Neuronal stem cell (in vitro differentiated cells): ENCODE measurements around the gene CCT8.

Experiments
- DNase-seq: peaks from one replicate; pipeline ENCODE4 v3.0.0-alpha.2; 2013; ENCODE audit warnings: low spot score
- H2AFZ ChIP-seq: one replicate; pipeline ENCODE4 v1.6.1; 2013; ENCODE audit warnings: mild to moderate bottlenecking, low read length, inconsistent platforms
- H2AK5ac ChIP-seq: 2 replicates; pipeline ENCODE4 v1.6.1; 2013; ENCODE audit warnings: low read depth, mild to moderate bottlenecking, inconsistent platforms, low read length, moderate library complexity, mixed read lengths
- H2BK120ac ChIP-seq: 2 replicates; pipeline ENCODE4 v1.6.1; 2013; ENCODE audit warnings: low read depth, mild to moderate bottlenecking, inconsistent platforms, low read length, moderate library complexity, mixed read lengths
- H2BK12ac ChIP-seq: one replicate; pipeline ENCODE4 v1.6.1; 2013; ENCODE audit warnings: low read length, inconsistent platforms
- H2BK15ac ChIP-seq: 2 replicates; pipeline ENCODE4 v1.6.1; 2013; ENCODE audit warnings: mild to moderate bottlenecking, low read length, inconsistent platforms, mixed read lengths
- H2BK5ac ChIP-seq: one replicate; pipeline ENCODE4 v1.6.1; 2013; ENCODE audit warnings: inconsistent platforms, mild to moderate bottlenecking, low read length, moderate library complexity
- H3K14ac ChIP-seq: one replicate; pipeline ENCODE4 v1.6.1; 2013; ENCODE audit warnings: low read length, inconsistent platforms
- H3K18ac ChIP-seq: 2 replicates; pipeline ENCODE4 v1.6.1; 2013; ENCODE audit warnings: low read length, inconsistent platforms
- H3K23ac ChIP-seq: 2 replicates; pipeline ENCODE4 v1.6.1; 2013; ENCODE audit warnings: low read depth, mild to moderate bottlenecking, mixed read lengths, low read length, inconsistent platforms; ENCODE audit not compliant: poor library complexity
- H3K27ac ChIP-seq: replicated peaks from 3 replicates; pipeline ENCODE4 v1.5.1; 2013; ENCODE audit warnings: low read length, inconsistent platforms
- H3K27me3 ChIP-seq, 3 experiments: 2 replicates each; pipeline ENCODE4 v1.6.1; 2013; ENCODE audit warnings: low read length in 3 of 3, mild to moderate bottlenecking in 2 of 3, inconsistent platforms in 1 of 3, low read depth in 1 of 3, mixed read lengths in 1 of 3, moderate library complexity in 1 of 3; ENCODE audit not compliant: control insufficient read depth in 3 of 3, insufficient read depth in 3 of 3
- H3K36me3 ChIP-seq, 2 donors: replicated peaks in 1 of 2; 2 replicates each; pipeline ENCODE4 v1.6.1; 2013; ENCODE audit warnings: low read length in 2 of 2; ENCODE audit not compliant: control insufficient read depth in 2 of 2, insufficient read depth in 2 of 2
- H3K4ac ChIP-seq: 2 replicates; pipeline ENCODE4 v1.6.1; 2013; ENCODE audit warnings: inconsistent platforms, mild to moderate bottlenecking, low read length, moderate library complexity
- H3K4me1 ChIP-seq, 2 donors: 1 replicate in 1 of 2; 2 replicates in 1 of 2; pipeline ENCODE4 v1.6.1; 2013; ENCODE audit warnings: low read length in 2 of 2, low read depth in 1 of 2; ENCODE audit not compliant: control insufficient read depth in 2 of 2, insufficient read depth in 1 of 2
- H3K4me2 ChIP-seq: one replicate; pipeline ENCODE4 v1.6.1; 2013; ENCODE audit warnings: mild to moderate bottlenecking, low read length, inconsistent platforms; ENCODE audit not compliant: insufficient read depth, poor library complexity, severe bottlenecking
- H3K4me3 ChIP-seq, 2 donors: 2 replicates each; pipeline ENCODE4 v1.5.1; 2013; ENCODE audit warnings: low read length in 2 of 2, mild to moderate bottlenecking in 2 of 2, inconsistent platforms in 1 of 2, moderate library complexity in 1 of 2
- H3K79me1 ChIP-seq: one replicate; pipeline ENCODE4 v1.6.1; 2013; ENCODE audit warnings: low read depth, mild to moderate bottlenecking, inconsistent platforms, low read length, moderate library complexity
- H3K9ac ChIP-seq: one replicate; pipeline ENCODE4 v1.6.1; 2013; ENCODE audit warnings: mild to moderate bottlenecking, low read depth, low read length, inconsistent platforms; ENCODE audit not compliant: poor library complexity
- H3K9me3 ChIP-seq, 2 donors: replicated peaks in 1 of 2; 2 replicates each; pipeline versions ENCODE3 to v1.6.1; 2013; ENCODE audit warnings: low read length in 2 of 2, mild to moderate bottlenecking in 2 of 2, inconsistent platforms in 1 of 2, low read depth in 1 of 2, mixed read lengths in 1 of 2, moderate library complexity in 1 of 2; ENCODE audit not compliant: control insufficient read depth in 2 of 2, insufficient read depth in 1 of 2
- H4K8ac ChIP-seq: one replicate; pipeline ENCODE4 v1.6.1; 2013; ENCODE audit warnings: low read depth, mild to moderate bottlenecking, inconsistent platforms, low read length, moderate library complexity
- H4K91ac ChIP-seq: one replicate; pipeline ENCODE4 v1.6.1; 2013; ENCODE audit warnings: low read length, low read depth, mild to moderate bottlenecking, inconsistent platforms; ENCODE audit not compliant: poor library complexity
- WGBS, 2 donors: extraction: QIAGEN DNeasy Blood & Tissue Kit; methylation state at CpG; one replicate each; pipeline ENCODE4 v1.1.7; 2013; ENCODE audit warnings: missing lambda C conversion rate in 2 of 2, mixed read lengths in 1 of 2; ENCODE audit not compliant: insufficient read length in 2 of 2, insufficient replicate concordance in 1 of 2; ENCODE audit errors: extremely low coverage in 2 of 2; 5-methylcytosine and 5-hydroxymethylcytosine counted together

CCT8 gene

GRCh38 chr21:29029524-29029923, 43.9 kb downstream of the CCT8 start:
- H4K91ac ChIP-seq, result no peak overlapping the region
- H3K4me3 ChIP-seq, result no peak overlapping the region
- DNase-seq, result no peak
- no peak overlapping the region for H3K23ac ChIP-seq
- peaks cover 1% of the 10 kb centered on the region for H3K79me1 ChIP-seq
- H2AFZ ChIP-seq, result no peak overlapping the region
- H3K9me3 ChIP-seq, result no peaks in the 10 kb centered on the region
- H3K27me3 ChIP-seq, result no peaks in the 10 kb centered on the region
- H3K4me1 ChIP-seq, result peaks cover 0 to 2% of the 10 kb centered on the region in 2 donors
- no peak overlapping the region for H3K4me2 ChIP-seq
- no peak overlapping the region for H4K8ac ChIP-seq
- peaks cover 19 to 61% of the 10 kb centered on the region in 2 donors for H3K36me3 ChIP-seq
- H2AK5ac ChIP-seq, result no peak overlapping the region
- H2BK12ac ChIP-seq, result no peak overlapping the region
- H2BK120ac ChIP-seq, result no peak overlapping the region
- no peak overlapping the region for H3K4ac ChIP-seq
- H3K27ac ChIP-seq, result no peak overlapping the region
- no CpG with 5 or more reads among the region's 1 CpG for WGBS, 2 donors
- no peak overlapping the region for H3K18ac ChIP-seq
- no peak overlapping the region for H2BK5ac ChIP-seq
- no peak overlapping the region for H3K9ac ChIP-seq
- H2BK15ac ChIP-seq, result no peak overlapping the region
- no peak overlapping the region for H3K14ac ChIP-seq

- Histone ChIP-seq H3K79me1 (peaks cover 1% of the 10 kb centered on the region), H3K4ac (no peak overlapping the region), H3K14ac (no peak overlapping the region), H3K9me3 (no peaks in the 10 kb centered on the region), H2BK5ac (no peak overlapping the region), H3K4me3 (peak overlapping the region; percentile 90 to 94), H4K8ac (no peak overlapping the region), H3K4me2 (peak overlapping the region; percentile 60), H2BK120ac (no peak overlapping the region), H3K9ac (no peak overlapping the region), H3K18ac (no peak overlapping the region), H3K27me3 (no peaks in the 10 kb centered on the region), H2AFZ (peak overlapping the region; percentile 98), H2BK12ac (no peak overlapping the region), H3K27ac (no peak overlapping the region), H3K23ac (no peak overlapping the region), H3K4me1 (peaks cover 0 to 2% of the 10 kb centered on the region in 2 donors), H3K36me3 (peaks cover 3 to 19% of the 10 kb centered on the region in 2 donors), H4K91ac (no peak overlapping the region), H2AK5ac (no peak overlapping the region), H2BK15ac (no peak overlapping the region)
- no CpG with 5 or more reads among the region's 6 CpGs for WGBS, 2 donors
- DNase-seq, result no peak
Measured at GRCh38 chr21:29025328-29025713, 48.1 kb downstream of the CCT8 start.

- peaks cover 1% of the 10 kb centered on the region for H3K79me1 ChIP-seq
- H3K23ac ChIP-seq, result peak within 1 kb of the TSS; percentile 80
- H3K27me3 ChIP-seq, result no peaks in the 10 kb centered on the region
- H2AK5ac ChIP-seq, result peak within 1 kb of the TSS; percentile 63
- no peak within 1 kb of the TSS for H4K8ac ChIP-seq
- peak within 1 kb of the TSS; percentile 90 to 94 for H3K4me3 ChIP-seq
- peak within 1 kb of the TSS; percentile 94 for H3K9ac ChIP-seq
- peak within 1 kb of the TSS; percentile 88 for H3K27ac ChIP-seq
- no peak within 1 kb of the TSS for H2BK120ac ChIP-seq
- no peak within 1 kb of the TSS for H4K91ac ChIP-seq
- no peak within 1 kb of the TSS for H3K4ac ChIP-seq
- no CpG with 5 or more reads among the region's 48 CpGs for WGBS, 2 donors
- peak within 1 kb of the TSS; percentile 92 for H3K18ac ChIP-seq
- H2BK15ac ChIP-seq, result no peak within 1 kb of the TSS
- H3K9me3 ChIP-seq, result no peaks in the 10 kb centered on the region
- H3K4me2 ChIP-seq, result peak within 1 kb of the TSS; percentile 60
- H2AFZ ChIP-seq, result peak within 1 kb of the TSS; percentile 98
- H2BK5ac ChIP-seq, result peak within 1 kb of the TSS; percentile 80
- H3K14ac ChIP-seq, result no peak within 1 kb of the TSS
- peaks cover 2 to 13% of the 10 kb centered on the region in 2 donors for H3K36me3 ChIP-seq
- DNase-seq, result peak; percentile 98
- no peak within 1 kb of the TSS for H2BK12ac ChIP-seq
- peaks cover 0 to 2% of the 10 kb centered on the region in 2 donors for H3K4me1 ChIP-seq
Measured at GRCh38 chr21:29024474-29025327, 48.7 kb downstream of the CCT8 start, which contains the start of gene USP16. TSS of gene USP16 (plus strand) at chr21:29024668. CDS start at chr21:29027914, 3,246 bp downstream.

- no CpG with 5 or more reads among the region's 4 CpGs for WGBS, 2 donors
- Histone ChIP-seq H3K4me3 (no peak overlapping the region), H3K18ac (no peak overlapping the region), H3K27me3 (no peaks in the 10 kb centered on the region), H3K36me3 (no peaks in the 10 kb centered on the region), H2BK12ac (no peak overlapping the region), H2BK5ac (no peak overlapping the region), H3K9me3 (no peaks in the 10 kb centered on the region), H3K27ac (no peak overlapping the region), H4K91ac (no peak overlapping the region), H3K9ac (no peak overlapping the region), H2AFZ (no peak overlapping the region), H3K4me2 (no peak overlapping the region), H2AK5ac (no peak overlapping the region), H3K79me1 (peaks cover 1% of the 10 kb centered on the region), H3K23ac (no peak overlapping the region), H3K4ac (no peak overlapping the region), H3K4me1 (peaks cover 0 to 2% of the 10 kb centered on the region in 2 donors), H2BK120ac (no peak overlapping the region), H3K14ac (no peak overlapping the region), H2BK15ac (no peak overlapping the region), H4K8ac (no peak overlapping the region)
- no peak for DNase-seq
Measured at GRCh38 chr21:29022166-29022565, 51.3 kb downstream of the CCT8 start.
